HG02623 (cell line): ENCODE results near the gene CEP112.

Experiments used
- ATAC-seq: cut with Tn5 transposase; IDR thresholded peaks from one replicate; pipeline ENCODE4 v1.9.1; 2021; ENCODE audit warnings: moderate library complexity; ENCODE audit not compliant: unreplicated experiment

The CEP112 gene

DNA sequence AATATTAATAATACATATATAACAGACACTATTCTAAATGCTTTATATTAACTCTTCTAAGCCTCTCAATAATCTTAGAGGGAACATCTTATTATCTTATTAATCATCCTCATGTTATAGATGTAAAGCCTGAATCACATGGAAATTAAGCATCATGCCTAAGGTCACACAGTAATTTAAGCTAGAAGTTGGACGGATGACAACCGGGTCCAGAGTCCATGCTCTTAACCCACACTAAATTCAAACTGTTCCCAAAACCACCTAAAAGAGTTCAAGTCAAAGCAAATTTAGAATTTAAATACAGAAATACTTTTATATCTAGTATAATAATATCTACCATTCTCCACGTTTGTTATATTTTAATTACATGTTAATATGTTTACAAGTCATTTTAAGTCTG lies 193.3 kb downstream of the CEP112 start:
- ATAC-seq = no peak

DNA sequence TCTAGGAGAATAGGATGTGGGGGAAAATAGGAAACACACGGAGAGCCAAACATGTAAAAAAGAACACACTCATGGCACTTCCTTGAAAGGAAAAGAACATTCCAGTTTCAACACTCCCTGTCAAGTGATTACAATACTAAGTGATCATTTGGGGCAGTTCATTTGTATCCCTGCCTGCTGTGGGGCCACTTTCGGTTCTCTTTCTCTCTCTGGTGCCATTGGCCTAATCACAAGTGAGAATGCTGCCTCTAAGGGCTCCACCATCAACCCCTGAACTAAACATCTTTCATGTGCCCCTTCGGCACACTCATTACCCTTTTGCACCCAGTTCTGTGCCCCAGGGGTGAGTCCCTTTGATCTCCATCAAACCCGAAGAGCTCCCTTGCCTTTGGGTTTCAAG lies 197.3 kb downstream of the CEP112 start:
- no peak for ATAC-seq

GRCh38 chr17:65994114-65994513 lies 197.8 kb downstream of the CEP112 start:
- no peak for ATAC-seq

GRCh38 chr17:65990593-65990992 lies 201.3 kb downstream of the CEP112 start:
- no peak for ATAC-seq

DNA sequence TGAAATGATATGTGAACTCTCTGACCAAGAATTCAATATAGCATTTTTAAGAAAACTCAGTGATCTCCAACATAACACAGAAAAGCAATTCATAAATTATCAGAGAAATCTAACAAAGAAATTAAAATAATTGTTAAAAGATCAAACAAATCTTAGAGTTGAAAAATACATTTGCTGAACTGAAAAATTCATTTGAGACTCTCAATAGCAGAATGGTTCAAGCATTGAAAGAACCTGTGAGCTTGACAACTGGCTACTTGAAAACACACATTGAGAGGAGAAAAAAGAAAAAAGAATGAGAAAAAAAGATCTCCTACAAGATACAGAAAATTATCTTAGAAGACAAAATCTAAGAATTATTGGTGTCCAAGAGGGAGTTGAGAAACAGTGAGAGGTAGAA lies 203.5 kb downstream of the CEP112 start:
- no peak for ATAC-seq

DNA sequence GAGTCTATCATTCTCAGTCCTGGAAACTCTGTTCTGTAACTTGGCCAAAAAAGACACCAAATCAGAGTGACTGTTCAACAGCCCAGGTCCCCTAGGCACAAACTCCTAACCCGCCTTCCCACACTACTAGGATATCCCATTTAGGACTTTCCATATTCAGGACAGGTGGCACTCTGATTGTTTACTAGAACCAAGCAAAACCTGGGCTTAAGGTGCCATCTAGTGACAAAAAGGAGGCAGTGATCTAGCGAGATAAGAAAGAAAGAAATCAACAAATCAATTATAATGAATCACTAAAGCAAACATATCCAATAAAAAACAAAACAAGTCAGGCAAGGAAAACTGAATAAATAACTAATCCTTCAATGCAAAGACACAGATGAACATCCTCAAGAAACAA lies 203.9 kb downstream of the CEP112 start:
- ATAC-seq = no peak

DNA sequence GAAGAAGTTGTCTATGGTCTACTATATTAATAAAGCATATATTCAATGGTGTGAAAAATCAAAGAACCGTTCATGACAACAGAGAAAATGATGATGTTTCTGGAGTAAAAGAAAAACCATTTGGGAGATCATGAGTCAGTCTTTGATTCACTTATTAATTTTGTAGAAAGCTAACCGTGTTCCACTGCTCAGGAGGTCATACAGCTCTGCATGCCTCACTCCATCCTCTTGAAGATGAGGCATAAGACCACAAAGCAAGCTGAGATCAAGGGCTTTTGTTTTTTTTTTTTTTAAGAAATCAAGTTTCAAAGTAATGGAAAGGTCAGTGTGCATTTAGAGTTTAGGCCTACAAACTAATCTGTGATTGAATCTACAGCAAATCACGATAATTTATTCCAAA lies 206.4 kb downstream of the CEP112 start:
- ATAC-seq = no peak

GRCh38 chr17:65984299-65984698 lies 207.6 kb downstream of the CEP112 start:
- no peak for ATAC-seq

- no peak for ATAC-seq
Observed at GRCh38 chr17:65978871-65979270, 213.1 kb downstream of the CEP112 start.

DNA sequence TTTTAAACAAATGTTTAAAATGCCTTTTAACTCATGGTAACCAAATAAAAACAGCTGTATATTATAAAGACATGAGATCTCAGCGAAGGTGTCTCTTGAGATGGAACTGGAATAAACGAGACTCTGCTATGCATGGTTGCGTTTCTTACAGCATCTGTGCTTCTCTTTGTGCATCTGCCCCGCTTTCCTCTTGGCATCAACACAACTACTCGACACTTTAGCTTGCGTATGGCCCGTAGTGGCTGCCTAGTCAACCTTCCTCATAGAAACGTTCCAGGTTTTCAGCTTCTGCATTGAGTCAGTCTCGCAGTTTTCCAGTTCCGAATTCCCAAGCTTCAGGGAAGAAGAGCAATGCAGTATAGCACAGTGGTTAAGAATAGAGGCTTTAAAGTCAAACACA lies 214.9 kb downstream of the CEP112 start:
- ATAC-seq = no peak

DNA sequence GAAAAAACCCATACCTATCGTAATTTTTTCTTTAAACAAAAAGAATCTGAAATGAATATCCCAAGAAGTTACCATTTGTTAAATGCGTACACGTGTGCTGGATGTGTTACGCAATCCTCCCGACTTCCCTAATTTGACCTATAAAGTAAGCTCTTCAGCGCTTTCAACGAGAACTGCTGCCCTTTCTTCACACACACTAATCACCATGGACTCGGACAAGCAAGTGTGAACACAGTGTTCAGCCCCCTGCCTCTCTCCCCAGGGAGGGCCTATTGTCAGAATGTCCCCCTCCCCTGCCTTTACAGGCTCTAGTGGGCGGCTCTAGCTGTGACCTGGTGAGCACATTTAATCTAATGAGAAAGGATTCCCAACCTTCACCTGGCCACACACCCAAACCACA lies 216.1 kb downstream of the CEP112 start:
- ATAC-seq = no peak

- ATAC-seq = no peak
Observed at GRCh38 chr17:65973237-65973636, 218.7 kb downstream of the CEP112 start.

DNA sequence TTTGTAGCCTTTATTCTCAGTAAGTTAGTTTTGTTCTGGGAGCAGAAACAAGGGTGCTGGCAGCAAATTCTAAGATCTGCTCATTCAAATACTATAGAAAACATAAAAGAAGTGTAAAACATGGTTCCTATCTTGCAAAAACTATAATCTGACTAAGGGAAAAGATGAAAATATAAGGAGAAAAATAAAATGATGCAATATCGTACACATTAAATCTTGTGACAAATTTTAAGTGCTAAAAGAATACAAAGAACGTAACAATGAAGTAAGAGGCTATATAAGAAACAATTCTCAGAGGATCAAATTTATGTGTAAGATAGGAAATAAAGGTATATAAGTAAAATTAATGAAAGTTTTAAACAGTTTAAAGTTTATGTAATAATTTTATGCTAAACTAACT lies 224.6 kb downstream of the CEP112 start:
- no peak for ATAC-seq

DNA sequence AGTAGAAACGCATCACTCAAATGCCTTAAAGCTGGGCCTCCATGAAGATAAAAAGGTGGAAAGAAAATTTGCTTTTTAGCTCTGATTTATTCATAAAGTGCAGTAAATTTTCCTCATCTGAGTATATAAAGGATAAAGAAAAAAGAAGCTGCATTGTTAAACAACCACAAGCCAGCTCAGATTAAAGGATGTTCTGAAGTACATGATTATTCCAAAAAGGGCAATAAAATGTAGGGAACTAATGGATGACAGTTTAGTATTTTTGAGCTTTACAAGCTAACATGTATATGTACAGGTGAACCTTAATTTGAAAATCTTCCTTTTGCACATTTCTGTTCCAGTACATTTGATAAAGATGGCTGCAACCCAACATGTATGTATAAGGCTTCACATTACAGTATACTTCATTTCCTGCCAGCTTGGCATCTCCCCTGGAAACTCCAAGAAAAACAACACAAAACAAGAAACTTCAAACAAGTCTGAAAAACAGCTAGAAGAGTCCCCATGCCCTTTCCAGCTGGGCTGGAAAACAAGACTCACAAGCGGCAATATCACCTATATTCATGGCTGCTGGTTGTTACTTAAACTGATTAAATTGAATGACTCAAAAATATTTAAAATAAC lies 225.7 kb downstream of the CEP112 start:
- no peak for ATAC-seq

- ATAC-seq = no peak
Observed at GRCh38 chr17:65963179-65963578, 228.8 kb downstream of the CEP112 start.

GRCh38 chr17:65959630-65960029 lies 232.3 kb downstream of the CEP112 start:
- no peak for ATAC-seq

DNA sequence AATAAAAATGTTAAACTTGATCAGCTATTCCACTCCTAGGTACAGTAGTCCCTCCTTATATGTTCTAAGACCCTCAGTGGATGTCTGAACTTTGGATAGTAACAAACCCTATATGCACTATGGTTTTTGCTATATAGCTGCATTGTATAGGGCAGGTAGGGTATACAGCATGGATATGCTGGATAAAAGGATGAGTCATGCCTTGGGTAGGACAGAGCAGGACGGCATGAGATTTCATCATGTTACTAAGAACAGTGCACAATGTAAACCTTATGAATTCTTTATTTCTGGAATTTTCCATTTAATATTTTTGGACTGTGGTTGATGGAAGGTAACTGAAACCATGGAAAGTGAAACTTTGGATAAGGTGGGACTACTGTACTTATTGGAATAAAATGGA lies 235.1 kb downstream of the CEP112 start:
- no peak for ATAC-seq

DNA sequence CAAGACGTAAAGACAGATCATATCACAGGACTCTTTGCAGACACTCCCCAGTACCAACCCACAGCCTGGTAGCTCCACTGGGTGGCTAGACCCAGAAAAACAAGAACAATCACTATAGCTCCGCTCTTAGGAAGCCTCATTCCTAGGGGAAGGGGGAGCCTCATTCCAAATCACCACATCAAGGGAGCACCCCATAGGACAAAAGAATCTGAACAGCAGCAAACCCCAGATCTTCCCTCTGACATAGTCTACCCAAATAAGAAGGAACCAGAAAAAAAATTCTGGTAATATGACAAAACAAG lies 237.8 kb downstream of the CEP112 start:
- no peak for ATAC-seq

- no peak for ATAC-seq
Observed at GRCh38 chr17:65953316-65954147, 238.4 kb downstream of the CEP112 start.

DNA sequence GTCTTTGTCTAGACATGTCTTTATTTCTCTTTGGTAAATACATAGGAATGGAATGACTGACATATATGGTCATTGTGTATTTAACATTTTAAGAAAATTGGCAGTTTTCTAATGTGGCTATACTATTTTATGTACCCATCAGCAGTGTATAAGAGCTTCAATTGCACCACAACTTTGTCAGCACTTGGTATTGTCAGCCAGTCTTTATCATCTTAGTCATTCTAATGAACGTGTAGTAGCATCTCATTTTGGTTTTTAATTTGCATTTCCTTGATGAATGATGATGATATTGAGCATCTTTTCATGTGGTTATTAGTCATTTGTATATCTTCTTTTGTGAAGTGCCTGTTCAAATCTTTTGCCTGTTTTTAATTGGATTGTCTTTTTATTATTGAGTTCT lies 239.3 kb downstream of the CEP112 start:
- ATAC-seq = no peak

GRCh38 chr17:65952015-65952414 lies 239.9 kb downstream of the CEP112 start:
- no peak for ATAC-seq

GRCh38 chr17:65947831-65948230 lies 244.1 kb downstream of the CEP112 start:
- ATAC-seq = no peak

GRCh38 chr17:65942592-65942991 lies 249.3 kb downstream of the CEP112 start:
- ATAC-seq = no peak
